GM12873 (cell line): Measurements from ENCODE around the gene MRPL16.

ENCODE experiments used
- TF ChIP-seq, protein P1 (sequence below): IDR thresholded peaks from 2 replicates; pipeline ENCODE4 v1.5.1; 2012; ENCODE audit warnings: low read depth, mild to moderate bottlenecking, moderate library complexity, low read length, control low read depth; ENCODE audit not compliant: insufficient read depth; ENCODE audit errors: missing control alignments

MRPL16 gene

GRCh38 chr11:59845399-59845798 is 34.8 kb upstream of the MRPL16 start, which contains the start of gene CBLIF:
TSS of gene CBLIF (minus strand) at chr11:59845499. CDS start at chr11:59845453, 46 bp downstream.
- TF ChIP-seq, protein P1, sequence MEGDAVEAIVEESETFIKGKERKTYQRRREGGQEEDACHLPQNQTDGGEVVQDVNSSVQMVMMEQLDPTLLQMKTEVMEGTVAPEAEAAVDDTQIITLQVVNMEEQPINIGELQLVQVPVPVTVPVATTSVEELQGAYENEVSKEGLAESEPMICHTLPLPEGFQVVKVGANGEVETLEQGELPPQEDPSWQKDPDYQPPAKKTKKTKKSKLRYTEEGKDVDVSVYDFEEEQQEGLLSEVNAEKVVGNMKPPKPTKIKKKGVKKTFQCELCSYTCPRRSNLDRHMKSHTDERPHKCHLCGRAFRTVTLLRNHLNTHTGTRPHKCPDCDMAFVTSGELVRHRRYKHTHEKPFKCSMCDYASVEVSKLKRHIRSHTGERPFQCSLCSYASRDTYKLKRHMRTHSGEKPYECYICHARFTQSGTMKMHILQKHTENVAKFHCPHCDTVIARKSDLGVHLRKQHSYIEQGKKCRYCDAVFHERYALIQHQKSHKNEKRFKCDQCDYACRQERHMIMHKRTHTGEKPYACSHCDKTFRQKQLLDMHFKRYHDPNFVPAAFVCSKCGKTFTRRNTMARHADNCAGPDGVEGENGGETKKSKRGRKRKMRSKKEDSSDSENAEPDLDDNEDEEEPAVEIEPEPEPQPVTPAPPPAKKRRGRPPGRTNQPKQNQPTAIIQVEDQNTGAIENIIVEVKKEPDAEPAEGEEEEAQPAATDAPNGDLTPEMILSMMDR: no peak

DNA sequence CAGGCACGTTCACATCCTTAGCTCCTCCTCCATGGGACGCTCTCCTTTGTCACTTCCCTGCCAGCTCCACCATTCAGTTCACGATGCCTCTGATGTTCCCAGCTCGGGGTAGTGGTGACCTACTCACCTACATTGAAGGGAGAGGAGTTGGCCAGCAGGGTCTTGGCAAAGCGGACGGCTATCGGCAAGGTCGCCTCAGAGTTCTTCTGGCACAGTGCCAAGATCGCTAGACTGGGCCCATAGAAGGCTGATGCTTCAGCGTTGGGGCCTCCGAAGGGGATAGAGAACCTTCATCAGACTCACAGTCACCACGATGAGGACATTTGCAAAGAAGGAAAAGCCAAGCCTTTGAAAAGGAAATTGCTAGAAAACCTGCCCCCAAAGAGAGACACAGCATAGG is 31.7 kb upstream of the MRPL16 start:
- TF ChIP-seq, protein P1: no peak

DNA sequence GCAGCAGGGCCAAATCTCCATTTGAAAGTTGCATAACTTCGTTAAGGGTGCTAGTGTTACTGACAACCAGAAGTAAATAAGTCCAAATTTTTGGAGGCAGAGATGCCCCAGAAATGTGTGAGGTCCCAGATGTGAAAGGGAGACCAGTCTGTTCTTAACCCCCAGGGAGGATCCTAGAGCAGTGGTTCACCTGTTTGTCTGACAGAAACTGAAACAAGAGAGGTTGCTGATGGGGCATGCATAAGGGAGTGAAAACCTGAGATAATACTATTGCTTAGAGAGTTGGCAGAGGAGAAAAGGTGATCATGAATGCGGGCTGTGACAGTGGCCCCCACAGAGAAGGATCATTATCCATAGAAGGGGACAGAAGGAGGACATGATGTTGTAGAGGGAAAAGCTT is 30.9 kb upstream of the MRPL16 start:
- TF ChIP-seq, protein P1: no peak

GRCh38 chr11:59839615-59840014 is 29.0 kb upstream of the MRPL16 start:
- TF ChIP-seq, protein P1: no peak

DNA sequence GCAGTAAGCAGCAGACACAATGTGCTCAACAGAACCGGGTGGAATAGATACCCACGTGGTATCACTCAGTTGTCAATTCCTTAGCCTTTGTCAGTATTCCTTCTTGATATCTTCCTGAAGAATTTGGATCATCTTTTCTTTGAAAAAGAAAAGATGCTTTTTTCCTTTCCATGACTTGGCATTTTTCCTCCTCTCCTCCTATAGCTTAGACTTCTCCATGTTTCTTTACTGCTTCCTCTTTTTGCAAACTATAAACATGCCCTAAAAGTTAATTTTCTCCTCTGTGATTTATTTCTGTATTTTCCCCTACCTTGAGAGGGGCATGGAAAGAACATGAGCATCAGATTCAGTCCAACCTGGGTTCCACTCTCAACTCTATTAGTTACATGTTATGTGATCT is 23.0 kb upstream of the MRPL16 start:
- TF ChIP-seq, protein P1: no peak

- TF ChIP-seq, protein P1: no peak
These were observed 18.8 kb upstream of the MRPL16 start for GRCh38 chr11:59829358-59829757.

DNA sequence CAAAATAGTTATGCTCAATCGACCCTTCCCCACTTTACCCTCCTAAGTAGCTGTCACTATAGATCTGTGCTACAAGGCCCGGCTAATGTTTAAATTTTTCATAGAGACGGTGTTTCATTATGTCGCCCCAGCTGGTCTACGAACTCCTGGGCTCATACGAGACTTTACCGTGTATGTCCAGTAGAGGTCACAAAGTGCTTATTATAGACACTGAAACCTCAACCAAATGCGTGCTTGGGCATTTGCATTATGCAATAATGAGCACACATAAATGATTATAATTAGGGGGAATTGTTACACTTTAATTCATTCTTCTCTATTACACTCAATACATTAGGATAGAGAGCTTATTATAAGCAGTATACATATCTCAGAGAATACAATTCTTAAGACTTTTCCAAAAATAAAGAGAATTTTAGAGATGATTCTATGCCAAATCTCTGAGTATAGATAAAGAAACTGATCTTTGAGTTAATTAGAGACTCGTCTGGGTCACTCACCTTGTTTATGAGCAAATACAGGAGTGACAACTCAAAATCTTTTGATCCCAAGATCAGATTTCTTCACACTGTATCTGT is 12.5 kb upstream of the MRPL16 start:
- TF ChIP-seq, protein P1: peak; percentile 58

DNA sequence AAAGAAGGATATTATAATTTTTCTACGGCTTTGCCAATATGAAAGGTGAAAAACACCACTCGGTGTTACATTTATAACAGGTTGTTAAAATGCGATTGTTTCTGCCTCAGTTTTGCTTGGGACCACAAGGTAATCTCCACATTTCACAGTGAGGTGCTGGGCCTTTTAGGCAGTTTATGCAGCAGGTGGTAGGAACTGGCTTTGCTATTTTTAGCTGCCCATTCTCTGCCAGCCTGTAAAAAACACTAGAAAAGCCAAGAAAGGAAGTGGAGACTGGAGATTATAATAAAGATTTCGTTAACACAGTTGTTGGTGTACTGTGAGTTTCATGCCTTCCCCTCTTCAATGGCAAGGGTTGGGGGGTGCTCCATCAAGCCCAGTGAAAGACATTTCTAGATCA is 8.0 kb upstream of the MRPL16 start:
- TF ChIP-seq, protein P1: no peak
